Peyer's patch (tissue), 4 donors: Measurements from ENCODE around the gene PRPF38B. TPM values are rescaled to one million over a fixed set of nuclear protein-coding genes. Genes with fewer than 3 reads are reported as not detected.
"Not testable (repeated sequence)": the region's sequence is repeated elsewhere in the genome, so short reads cannot be mapped to it uniquely, and the experiment has no call there.

ENCODE experiments used
- DNase-seq, 3 donors: peaks; one replicate each; pipeline ENCODE4 v3.0.0-alpha.2; 2017 to 2019
- H3K27ac ChIP-seq, 4 donors: fragments of 200-600 bp; sonication (generic); one replicate each; pipeline ENCODE4 v1.5.1; 2016 to 2019
- H3K27me3 ChIP-seq, 2 donors: fragments of 200-600 bp; sonication (generic); one replicate each; pipeline ENCODE4 v1.5.1; 2019
- H3K36me3 ChIP-seq, 3 donors: fragments of 200-600 bp; sonication (generic); one replicate each; pipeline ENCODE4 v1.5.1; 2016 to 2019
- H3K4me1 ChIP-seq, 4 donors: fragments of 200-600 bp; sonication (generic); one replicate each; pipeline ENCODE4 v1.5.1; 2016 to 2019
- H3K4me3 ChIP-seq, 4 donors: fragments of 200-600 bp; sonication (generic); 1 replicate in 3 of 4; 2 replicates in 1 of 4; pipeline ENCODE4 v1.5.1; 2016 to 2019; ENCODE audit warnings: mild to moderate bottlenecking in 1 of 4
- H3K9me3 ChIP-seq, 4 donors: fragments of 200-600 bp; sonication (generic); one replicate each; pipeline ENCODE4 v1.5.1; 2016 to 2019; ENCODE audit warnings: mild to moderate bottlenecking in 1 of 4
- CTCF ChIP-seq, 6 experiments: fragments of 450-650 bp in 4 of 6; fragments of 200-600 bp in 2 of 6; sonication (generic) in 1 of 6; IDR thresholded peaks; one replicate each; pipeline ENCODE4 v1.5.1; 2017 to 2019; ENCODE audit warnings: antibody characterized with exemption in 6 of 6, mild to moderate bottlenecking in 3 of 6, moderate library complexity in 1 of 6
- POLR2A ChIP-seq, 2 donors: fragments of 450-650 bp; IDR thresholded peaks; one replicate each; pipeline ENCODE4 v1.5.1; 2017; ENCODE audit warnings: antibody characterized with exemption in 2 of 2, mild to moderate bottlenecking in 2 of 2, moderate library complexity in 2 of 2
- total RNA-seq, 4 donors: library from RNA; depleted of rRNA; stranded (reverse); fragments of >200 nt; gene quantifications; one replicate each; pipeline ENCODE4 v1.1.0, GENCODE V29; 2016

The PRPF38B gene
- total RNA-seq, 4 donors from 2014 or later: 42.1 to 54.2 (median 45.6) TPM

- Histone ChIP-seq H3K27ac (no peak overlapping the region), H3K36me3 (no peaks in the 10 kb centered on the region), H3K4me1 (peaks cover 0 to 7% (median 0%) of the 10 kb centered on the region in 4 donors), H3K27me3 (no peaks in the 10 kb centered on the region), H3K9me3 (no peaks in the 10 kb centered on the region), H3K4me3 (no peak overlapping the region)
- no peak for TF ChIP-seq CTCF (IDR thresholded peaks at IDR 0.05)
- no peak for TF ChIP-seq POLR2A (IDR thresholded peaks at IDR 0.05)
- no peak for DNase-seq
Measured at GRCh38 chr1:108664481-108664880, 27.6 kb upstream of the PRPF38B start.

- Histone ChIP-seq H3K27ac (no peak overlapping the region), H3K9me3 (no peaks in the 10 kb centered on the region), H3K4me3 (no peak overlapping the region), H3K36me3 (no peaks in the 10 kb centered on the region), H3K27me3 (no peaks in the 10 kb centered on the region), H3K4me1 (peaks cover 0 to 7% (median 0%) of the 10 kb centered on the region in 4 donors)
- TF ChIP-seq POLR2A (IDR thresholded peaks at IDR 0.05) (no peak), CTCF (IDR thresholded peaks at IDR 0.05) (no peak)
- no peak for DNase-seq
Measured at GRCh38 chr1:108665067-108665466, 27.0 kb upstream of the PRPF38B start.

- H3K4me3 ChIP-seq: no peak overlapping the region
- no peak overlapping the region for H3K27ac ChIP-seq
- no peaks in the 10 kb centered on the region for H3K27me3 ChIP-seq
- peaks cover 0 to 7% (median 0%) of the 10 kb centered on the region in 4 donors for H3K4me1 ChIP-seq
- no peaks in the 10 kb centered on the region for H3K9me3 ChIP-seq
- DNase-seq: no peak
- TF ChIP-seq CTCF (IDR thresholded peaks at IDR 0.05) (no peak), POLR2A (IDR thresholded peaks at IDR 0.05) (no peak)
- no peaks in the 10 kb centered on the region for H3K36me3 ChIP-seq
Measured at GRCh38 chr1:108665771-108666170, 26.3 kb upstream of the PRPF38B start.

GRCh38 chr1:108667422-108667821 is 24.7 kb upstream of the PRPF38B start:
- not testable (repeated sequence) for H3K4me3 ChIP-seq, H3K9me3 ChIP-seq, H3K27me3 ChIP-seq, H3K27ac ChIP-seq, H3K4me1 ChIP-seq, DNase-seq, H3K36me3 ChIP-seq

- Histone ChIP-seq H3K27me3 (no peaks in the 10 kb centered on the region), H3K36me3 (no peaks in the 10 kb centered on the region), H3K4me1 (no peaks in the 10 kb centered on the region), H3K9me3 (no peaks in the 10 kb centered on the region), H3K4me3 (no peak overlapping the region), H3K27ac (no peak overlapping the region)
- DNase-seq: no peak
- no peak for TF ChIP-seq CTCF (IDR thresholded peaks at IDR 0.05)
- TF ChIP-seq POLR2A (IDR thresholded peaks at IDR 0.05): no peak
Measured at GRCh38 chr1:108668777-108669176, 23.3 kb upstream of the PRPF38B start.

GRCh38 chr1:108669679-108670078 is 22.4 kb upstream of the PRPF38B start:
- no peaks in the 10 kb centered on the region for H3K27me3 ChIP-seq
- H3K9me3 ChIP-seq: no peaks in the 10 kb centered on the region
- no peak for DNase-seq
- no peak overlapping the region for H3K4me3 ChIP-seq
- TF ChIP-seq POLR2A (IDR thresholded peaks at IDR 0.05) (no peak), CTCF (IDR thresholded peaks at IDR 0.05) (no peak)
- no peaks in the 10 kb centered on the region for H3K36me3 ChIP-seq
- no peak overlapping the region for H3K27ac ChIP-seq
- H3K4me1 ChIP-seq: no peaks in the 10 kb centered on the region
